ENCODE data around the gene BICD1.
A peak's percentile ranks its signal among the peaks of the same experiment; 100 is the strongest.

Gene BICD1

GRCh38 chr12:32104572-32105355, 1.9 kb upstream of the BICD1 start:
- DNase-seq (ENCODE audit: low read depth): no peak

GRCh38 chr12:32105986-32106516, 596 bp upstream of the BICD1 start:
- DNase-seq (ENCODE audit: low read depth): no peak

GRCh38 chr12:32107359-32108267, 966 bp downstream of the BICD1 start:
- no peak for DNase-seq (ENCODE audit: low read depth)

GRCh38 chr12:32108787-32109186, 2.1 kb downstream of the BICD1 start:
- DNase-seq (ENCODE audit: low read depth): no peak

GRCh38 chr12:32110417-32110816, 3.8 kb downstream of the BICD1 start:
- no peak for DNase-seq (ENCODE audit: low read depth)

GRCh38 chr12:32110942-32111341, 4.3 kb downstream of the BICD1 start:
- DNase-seq (ENCODE audit: low read depth): no peak

- DNase-seq (ENCODE audit: low read depth): peak; percentile 99
These were observed 8.9 kb downstream of the BICD1 start for GRCh38 chr12:32115404-32116104.

GRCh38 chr12:32116897-32117296, 10.2 kb downstream of the BICD1 start:
- no peak for DNase-seq (ENCODE audit: low read depth)

GRCh38 chr12:32117316-32117715, 10.7 kb downstream of the BICD1 start:
- DNase-seq (ENCODE audit: low read depth): no peak

GRCh38 chr12:32118806-32119205, 12.2 kb downstream of the BICD1 start:
- no peak for DNase-seq (ENCODE audit: low read depth)

- no peak for DNase-seq (ENCODE audit: low read depth)
These were observed 13.8 kb downstream of the BICD1 start for GRCh38 chr12:32120419-32120818.

- DNase-seq (ENCODE audit: low read depth): no peak
These were observed 18.0 kb downstream of the BICD1 start for GRCh38 chr12:32124637-32125036.

- DNase-seq (ENCODE audit: low read depth): no peak
These were observed 18.9 kb downstream of the BICD1 start for GRCh38 chr12:32125455-32126084.

GRCh38 chr12:32126720-32127119, 20.1 kb downstream of the BICD1 start:
- peak; percentile 41 for DNase-seq (ENCODE audit: low read depth)

GRCh38 chr12:32131666-32132065, 25.0 kb downstream of the BICD1 start:
- DNase-seq (ENCODE audit: low read depth): no peak

- DNase-seq (ENCODE audit: low read depth): no peak
These were observed 27.6 kb downstream of the BICD1 start for GRCh38 chr12:32134101-32134888.

GRCh38 chr12:32135967-32136366, 29.3 kb downstream of the BICD1 start:
- DNase-seq (ENCODE audit: low read depth): no peak

GRCh38 chr12:32136404-32136803, 29.8 kb downstream of the BICD1 start:
- no peak for DNase-seq (ENCODE audit: low read depth)

GRCh38 chr12:32139064-32139421, 32.4 kb downstream of the BICD1 start:
- DNase-seq (ENCODE audit: low read depth): no peak

- DNase-seq (ENCODE audit: low read depth): no peak
These were observed 34.2 kb downstream of the BICD1 start for GRCh38 chr12:32140877-32141276.

- no peak for DNase-seq (ENCODE audit: low read depth)
These were observed 38.4 kb downstream of the BICD1 start for GRCh38 chr12:32145096-32145495.
